ENCODE results near the gene KRT38. TPM values are rescaled to one million over a fixed set of nuclear protein-coding genes. Genes with fewer than 3 reads are reported as not detected.

The KRT38 gene
- total RNA-seq, 1 donor from 2014 or later, result not detected

- Histone ChIP-seq H3K27ac (replicated peaks) (no peak overlapping the region), H3K4me3 (no peak overlapping the region), H3K27me3 (ENCODE audit: low read depth) (peaks cover 96% of the 10 kb centered on the region), H3K9me3 (replicated peaks) (peaks cover 19% of the 10 kb centered on the region), H3K4me1 (no peaks in the 10 kb centered on the region), H3K36me3 (no peaks in the 10 kb centered on the region)
- no peak for DNase-seq
- TF ChIP-seq CTCF (IDR thresholded peaks at IDR 0.05; ENCODE audit: borderline replicate concordance), result no peak
- intact Hi-C loops (cut with micrococcal nuclease), result no loop called here
Measured at GRCh38 chr17:41451154-41451728, 10.5 kb upstream of the KRT38 start.

- H3K9me3 ChIP-seq (replicated peaks), result peaks cover 26% of the 10 kb centered on the region
- no peaks in the 10 kb centered on the region for H3K36me3 ChIP-seq
- peaks cover 97% of the 10 kb centered on the region for H3K27me3 ChIP-seq (ENCODE audit: low read depth)
- DNase-seq, result no peak
- no peaks in the 10 kb centered on the region for H3K4me1 ChIP-seq
- no peak overlapping the region for H3K4me3 ChIP-seq
- TF ChIP-seq CTCF (IDR thresholded peaks at IDR 0.05; ENCODE audit: borderline replicate concordance), result no peak
- H3K27ac ChIP-seq (replicated peaks), result no peak overlapping the region
- intact Hi-C loops (cut with micrococcal nuclease), result no loop called here
Measured at GRCh38 chr17:41449008-41449407, 8.2 kb upstream of the KRT38 start.

- Histone ChIP-seq H3K27me3 (ENCODE audit: low read depth) (peaks cover 97% of the 10 kb centered on the region), H3K4me1 (no peaks in the 10 kb centered on the region), H3K9me3 (replicated peaks) (peaks cover 26% of the 10 kb centered on the region), H3K4me3 (no peak overlapping the region), H3K36me3 (no peaks in the 10 kb centered on the region), H3K27ac (replicated peaks) (no peak overlapping the region)
- TF ChIP-seq CTCF (IDR thresholded peaks at IDR 0.05; ENCODE audit: borderline replicate concordance), result no peak
- intact Hi-C loops (cut with micrococcal nuclease), result no loop called here
- no peak for DNase-seq
Measured at GRCh38 chr17:41448506-41448905, 7.7 kb upstream of the KRT38 start.

- H3K9me3 ChIP-seq (replicated peaks), result peaks cover 22% of the 10 kb centered on the region
- H3K4me1 ChIP-seq, result no peaks in the 10 kb centered on the region
- H3K36me3 ChIP-seq, result no peaks in the 10 kb centered on the region
- intact Hi-C loops (cut with micrococcal nuclease), result no loop called here
- H3K27ac ChIP-seq (replicated peaks), result no peak overlapping the region
- no peak for TF ChIP-seq CTCF (IDR thresholded peaks at IDR 0.05; ENCODE audit: borderline replicate concordance)
- no peak overlapping the region for H3K4me3 ChIP-seq
- H3K27me3 ChIP-seq (ENCODE audit: low read depth), result peaks cover 97% of the 10 kb centered on the region
- no peak for DNase-seq
Measured at GRCh38 chr17:41446806-41447205, 6.0 kb upstream of the KRT38 start.

GRCh38 chr17:41444640-41445039 lies 3.9 kb upstream of the KRT38 start:
- intact Hi-C loops (cut with micrococcal nuclease), result no loop called here
- Histone ChIP-seq H3K9me3 (replicated peaks) (peaks cover 7% of the 10 kb centered on the region), H3K4me3 (no peak overlapping the region), H3K27me3 (ENCODE audit: low read depth) (peaks cover 100% of the 10 kb centered on the region), H3K36me3 (no peaks in the 10 kb centered on the region), H3K4me1 (no peaks in the 10 kb centered on the region), H3K27ac (replicated peaks) (no peak overlapping the region)
- no peak for TF ChIP-seq CTCF (IDR thresholded peaks at IDR 0.05; ENCODE audit: borderline replicate concordance)
- DNase-seq, result no peak

All from left ventricle myocardium inferior (tissue), 1 donor.